GM06990 (cell line): Measurements from ENCODE around the gene IFNA16.
"Not testable (repeated sequence)": the region's sequence is repeated elsewhere in the genome, so short reads cannot be mapped to it uniquely, and the experiment has no call there.

ENCODE experiments used
- DNase-seq: peaks from one replicate; pipeline ENCODE4 v3.0.0-alpha.2; 2011; ENCODE audit not compliant: insufficient read length; ENCODE audit errors: extremely low read depth
- H3K27me3 ChIP-seq: replicated peaks from 2 replicates; pipeline ENCODE4 v1.6.0; 2011; ENCODE audit warnings: low read length; ENCODE audit not compliant: control insufficient read depth, insufficient read depth
- H3K36me3 ChIP-seq: 2 replicates; pipeline ENCODE4 v1.5.1; 2011; ENCODE audit warnings: low read length; ENCODE audit not compliant: control insufficient read depth, insufficient read depth
- H3K4me3 ChIP-seq: replicated peaks from 2 replicates; pipeline ENCODE4 v1.5.1; 2011; ENCODE audit warnings: low read depth, mild to moderate bottlenecking, control low read depth, low read length
- TF ChIP-seq, protein P1 (sequence below): IDR thresholded peaks from 2 replicates; pipeline ENCODE4 v1.5.1; 2011; ENCODE audit warnings: low read length, control low read depth, mild to moderate bottlenecking, inconsistent platforms; ENCODE audit not compliant: insufficient read depth, poor library complexity, severe bottlenecking

IFNA16 gene

DNA sequence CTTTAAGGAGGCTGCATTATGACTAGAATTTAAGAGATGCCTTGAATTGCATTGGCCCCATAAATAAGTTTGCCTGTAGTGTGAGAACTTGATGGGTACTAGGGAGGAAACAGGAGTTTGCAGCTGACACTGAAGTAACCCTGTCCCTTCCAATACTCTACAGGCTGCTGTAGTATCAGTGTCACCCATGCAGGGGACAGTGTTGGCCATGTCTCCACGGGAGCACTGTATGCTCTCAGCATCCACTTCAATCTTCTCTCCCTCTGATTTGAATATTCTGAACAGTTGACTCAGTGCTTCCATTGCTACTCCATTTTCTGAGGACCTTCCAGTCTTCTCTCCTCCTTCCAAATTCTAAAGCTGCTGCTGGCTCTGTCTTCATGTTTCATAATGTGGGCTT is 34.1 kb upstream of the IFNA16 start:
- no peaks in the 10 kb centered on the region for H3K36me3 ChIP-seq
- TF ChIP-seq, protein P1, sequence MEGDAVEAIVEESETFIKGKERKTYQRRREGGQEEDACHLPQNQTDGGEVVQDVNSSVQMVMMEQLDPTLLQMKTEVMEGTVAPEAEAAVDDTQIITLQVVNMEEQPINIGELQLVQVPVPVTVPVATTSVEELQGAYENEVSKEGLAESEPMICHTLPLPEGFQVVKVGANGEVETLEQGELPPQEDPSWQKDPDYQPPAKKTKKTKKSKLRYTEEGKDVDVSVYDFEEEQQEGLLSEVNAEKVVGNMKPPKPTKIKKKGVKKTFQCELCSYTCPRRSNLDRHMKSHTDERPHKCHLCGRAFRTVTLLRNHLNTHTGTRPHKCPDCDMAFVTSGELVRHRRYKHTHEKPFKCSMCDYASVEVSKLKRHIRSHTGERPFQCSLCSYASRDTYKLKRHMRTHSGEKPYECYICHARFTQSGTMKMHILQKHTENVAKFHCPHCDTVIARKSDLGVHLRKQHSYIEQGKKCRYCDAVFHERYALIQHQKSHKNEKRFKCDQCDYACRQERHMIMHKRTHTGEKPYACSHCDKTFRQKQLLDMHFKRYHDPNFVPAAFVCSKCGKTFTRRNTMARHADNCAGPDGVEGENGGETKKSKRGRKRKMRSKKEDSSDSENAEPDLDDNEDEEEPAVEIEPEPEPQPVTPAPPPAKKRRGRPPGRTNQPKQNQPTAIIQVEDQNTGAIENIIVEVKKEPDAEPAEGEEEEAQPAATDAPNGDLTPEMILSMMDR, result no peak
- H3K27me3 ChIP-seq, result peaks cover 1% of the 10 kb centered on the region; the same call in 1 of the 2 replicates
- DNase-seq, result no peak
- no peak overlapping the region for H3K4me3 ChIP-seq

DNA sequence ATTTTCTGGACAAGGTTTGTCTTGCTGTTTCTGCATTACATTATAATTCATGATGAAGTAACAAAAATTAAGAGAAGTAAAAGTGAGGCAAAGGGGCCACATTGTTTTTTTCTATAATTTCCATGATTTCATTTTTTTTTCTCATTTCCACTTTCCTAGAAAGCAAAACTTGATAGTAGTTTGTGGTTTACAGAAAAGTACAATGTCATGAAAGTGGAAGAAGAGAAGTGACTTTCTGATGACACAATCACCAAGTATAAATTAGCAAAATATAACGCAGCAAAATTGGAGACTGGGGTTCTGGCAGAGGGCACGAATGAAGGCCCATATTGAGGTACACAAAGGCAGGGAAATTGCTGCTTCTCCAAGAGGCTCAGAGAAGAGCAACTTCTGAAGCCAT is 27.7 kb upstream of the IFNA16 start:
- Histone ChIP-seq H3K27me3 (no peaks in the 10 kb centered on the region), H3K36me3 (no peaks in the 10 kb centered on the region), H3K4me3 (no peak overlapping the region)
- no peak for DNase-seq
- TF ChIP-seq, protein P1, result no peak

DNA sequence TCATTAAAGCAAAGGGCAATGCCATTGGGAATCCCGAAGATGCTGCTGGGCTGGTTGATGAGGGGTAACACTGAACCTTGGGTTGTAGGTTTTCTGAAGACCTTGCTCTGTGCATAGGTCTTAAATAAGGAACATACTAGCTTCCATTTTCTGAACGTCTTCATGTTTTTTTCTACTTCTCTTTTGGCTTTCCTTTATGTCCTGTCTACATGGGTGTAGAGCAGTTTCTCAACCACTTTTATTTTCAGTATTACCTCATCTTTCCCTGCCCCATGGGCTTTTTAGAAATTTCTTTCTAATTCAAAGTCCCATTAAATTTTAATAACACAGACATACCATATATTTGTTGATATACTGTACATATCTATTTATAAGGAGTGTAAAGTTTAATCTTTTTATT is 22.8 kb upstream of the IFNA16 start, which contains the start of gene IFNA14:
Gene IFNA14, minus strand, starts transcription at position 95 of the 400 bp plus-strand sequence. Its CDS starts 70 bp downstream, at position 25.
- no peak for DNase-seq
- H3K36me3 ChIP-seq, result no peaks in the 10 kb centered on the region
- H3K4me3 ChIP-seq, result no peak within 1 kb of the TSS
- TF ChIP-seq, protein P1, result no peak
- H3K27me3 ChIP-seq, result no peaks in the 10 kb centered on the region

DNA sequence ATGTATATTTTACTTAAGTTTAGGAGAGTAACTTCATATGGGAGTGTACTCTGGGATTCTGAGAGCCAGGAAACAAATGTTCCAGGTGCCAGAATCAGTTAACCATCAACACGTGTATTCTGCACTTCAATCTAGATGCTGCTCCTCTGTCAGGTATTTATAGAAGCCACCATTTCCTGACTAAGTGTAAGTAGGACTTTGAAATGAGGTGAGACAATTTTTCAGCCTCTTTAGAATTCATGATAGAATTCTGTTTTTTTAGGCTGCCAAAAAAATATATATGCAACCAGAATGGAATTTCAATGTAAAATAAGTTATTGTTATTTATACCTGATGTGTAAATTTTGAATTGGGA is 19.2 kb upstream of the IFNA16 start:
- not testable (repeated sequence) for H3K36me3 ChIP-seq, H3K4me3 ChIP-seq, DNase-seq, H3K27me3 ChIP-seq

DNA sequence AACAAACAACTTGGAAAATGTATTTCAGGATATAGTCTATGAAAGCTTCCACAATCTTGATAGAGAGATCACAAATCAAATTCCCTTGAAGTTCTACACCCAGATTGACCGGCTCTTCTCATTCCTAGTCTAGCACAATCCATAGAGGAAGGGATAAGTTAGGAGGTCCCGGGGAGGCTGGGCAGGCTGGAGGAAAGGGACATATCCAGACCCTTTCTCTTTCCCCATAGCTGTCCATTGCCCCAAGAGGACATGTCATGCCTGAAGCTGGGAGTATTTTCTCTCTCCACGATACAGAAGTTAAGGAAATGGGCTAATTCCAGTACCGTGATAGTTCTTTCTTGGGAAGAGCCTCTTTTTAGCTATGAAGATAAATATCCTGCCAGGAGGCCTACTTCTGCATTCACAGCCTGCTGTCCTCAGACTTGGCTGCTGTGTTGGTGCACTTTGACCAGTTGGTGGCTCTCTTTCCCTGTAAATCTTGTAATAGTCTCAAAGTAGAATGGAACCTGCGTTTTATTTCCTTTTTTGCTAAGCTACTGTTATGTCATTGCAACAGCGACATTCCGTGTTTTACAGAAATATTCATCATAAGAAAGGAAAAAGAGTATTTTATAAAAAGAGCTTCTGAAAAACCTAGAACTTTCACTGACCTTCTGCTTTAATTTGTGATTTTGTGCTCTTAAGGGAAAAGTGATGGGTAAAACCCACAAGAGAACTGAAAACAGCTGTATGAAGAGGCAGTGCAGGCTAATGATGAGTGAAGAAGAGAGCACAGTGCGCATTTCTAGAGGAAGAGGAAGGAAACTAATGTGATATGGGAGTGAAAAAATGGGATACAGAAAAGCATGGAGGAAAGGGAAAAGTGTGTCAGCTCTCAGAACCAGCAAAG is 18.6 kb upstream of the IFNA16 start:
- DNase-seq, H3K4me3 ChIP-seq, H3K36me3 ChIP-seq, H3K27me3 ChIP-seq: not testable (repeated sequence)
- TF ChIP-seq, protein P1, result peak; percentile 63

DNA sequence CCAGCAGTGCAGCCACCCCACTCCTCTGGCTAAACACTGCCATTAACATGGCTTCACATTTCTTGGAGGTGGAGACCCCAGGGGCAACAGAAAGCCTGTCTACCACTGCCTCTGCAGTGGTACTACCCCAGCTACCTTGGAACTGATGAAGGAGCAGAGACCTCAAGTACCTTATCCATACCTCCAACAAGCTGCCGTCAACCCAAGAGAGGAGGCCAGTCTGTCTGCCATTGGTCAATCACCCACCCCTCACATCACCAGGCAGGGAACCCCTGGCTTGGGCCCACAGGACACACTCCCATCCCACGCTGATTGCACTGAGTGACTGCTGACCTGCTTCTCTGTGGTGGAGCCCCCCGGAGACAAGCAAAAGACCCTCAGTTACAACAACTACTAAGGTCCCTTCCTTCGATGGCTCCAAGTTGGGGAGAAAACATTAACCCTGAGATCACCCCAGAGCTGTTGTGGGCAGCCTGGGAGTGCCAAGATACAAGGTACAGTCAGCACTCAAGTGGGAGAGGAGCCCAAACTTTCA is 17.1 kb upstream of the IFNA16 start:
- TF ChIP-seq, protein P1, result no peak
- H3K4me3 ChIP-seq, result no peak overlapping the region
- no peaks in the 10 kb centered on the region for H3K27me3 ChIP-seq
- no peak for DNase-seq
- no peaks in the 10 kb centered on the region for H3K36me3 ChIP-seq
